Measurements from ENCODE around the gene GANAB.
"Not testable (repeated sequence)": the region's sequence is repeated elsewhere in the genome, so short reads cannot be mapped to it uniquely, and the experiment has no call there.

The GANAB gene

DNA sequence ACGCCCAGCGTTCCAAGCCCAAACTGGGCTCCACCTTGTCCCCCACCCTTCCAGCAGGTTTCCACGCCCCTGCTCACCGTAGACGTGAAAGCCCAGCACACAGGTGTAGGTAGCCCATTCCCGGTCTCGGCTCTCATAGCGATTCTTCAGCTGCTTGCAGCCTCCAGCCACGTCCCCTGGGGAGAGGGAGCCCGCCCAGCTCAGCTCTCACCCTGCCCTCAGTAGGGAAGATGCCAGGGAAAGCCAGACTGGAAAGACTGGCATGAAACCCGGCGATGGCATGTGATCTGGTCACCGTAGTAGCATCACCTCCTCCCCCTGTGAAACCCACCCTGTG, 43.4 kb downstream of the GANAB start:
- in situ Hi-C loops (cut with HindIII; ENCODE audit: low sequenced_read_pairs), result no loop called here

DNA sequence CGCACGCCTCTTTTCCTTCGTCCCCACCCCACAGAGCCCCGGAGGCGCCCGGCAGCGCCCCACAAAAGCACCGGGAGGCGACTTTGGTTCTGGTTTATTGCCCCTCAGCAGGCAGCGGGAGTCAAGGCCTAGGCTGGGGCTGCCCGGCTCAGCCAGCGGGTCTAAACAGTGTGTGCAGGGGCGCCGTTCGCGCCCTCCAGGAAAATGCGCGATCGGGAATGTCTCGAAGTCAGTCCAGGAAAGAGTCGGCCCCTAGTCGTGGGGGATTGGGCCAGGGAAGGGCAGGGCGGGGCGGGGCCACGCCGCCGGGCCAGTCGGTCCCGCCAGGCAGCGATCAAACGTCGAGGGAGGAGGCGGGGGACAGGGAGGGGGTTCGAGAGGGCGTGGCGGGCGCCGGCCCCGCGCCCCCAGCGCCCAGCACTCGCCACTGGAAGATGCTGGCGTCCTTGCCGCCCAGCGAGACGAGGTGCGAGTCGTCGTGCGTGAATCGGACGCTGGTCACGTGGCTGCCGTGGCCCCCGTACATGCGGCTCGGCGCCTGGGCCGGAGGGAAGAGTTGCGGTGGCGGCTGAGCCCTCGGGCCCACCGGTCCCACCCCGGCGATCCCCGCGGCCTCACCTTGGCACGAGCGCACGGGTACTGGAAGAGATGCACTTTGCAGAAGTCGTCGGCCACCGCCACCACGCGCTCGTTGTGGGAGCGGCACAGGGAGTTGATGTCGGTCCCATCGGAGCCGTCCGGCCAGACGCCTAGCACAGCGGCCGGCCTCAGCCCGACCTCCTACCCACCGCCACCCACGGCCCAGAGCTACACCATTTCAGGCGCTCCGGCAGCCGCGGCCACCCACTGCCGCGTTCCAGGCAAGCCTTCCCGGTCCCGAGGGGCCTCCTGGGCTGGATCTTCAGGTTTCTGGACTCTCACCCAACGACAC, 44.0 kb downstream of the GANAB start:
- in situ Hi-C loops (cut with HindIII; ENCODE audit: low sequenced_read_pairs), result no loop called here

DNA sequence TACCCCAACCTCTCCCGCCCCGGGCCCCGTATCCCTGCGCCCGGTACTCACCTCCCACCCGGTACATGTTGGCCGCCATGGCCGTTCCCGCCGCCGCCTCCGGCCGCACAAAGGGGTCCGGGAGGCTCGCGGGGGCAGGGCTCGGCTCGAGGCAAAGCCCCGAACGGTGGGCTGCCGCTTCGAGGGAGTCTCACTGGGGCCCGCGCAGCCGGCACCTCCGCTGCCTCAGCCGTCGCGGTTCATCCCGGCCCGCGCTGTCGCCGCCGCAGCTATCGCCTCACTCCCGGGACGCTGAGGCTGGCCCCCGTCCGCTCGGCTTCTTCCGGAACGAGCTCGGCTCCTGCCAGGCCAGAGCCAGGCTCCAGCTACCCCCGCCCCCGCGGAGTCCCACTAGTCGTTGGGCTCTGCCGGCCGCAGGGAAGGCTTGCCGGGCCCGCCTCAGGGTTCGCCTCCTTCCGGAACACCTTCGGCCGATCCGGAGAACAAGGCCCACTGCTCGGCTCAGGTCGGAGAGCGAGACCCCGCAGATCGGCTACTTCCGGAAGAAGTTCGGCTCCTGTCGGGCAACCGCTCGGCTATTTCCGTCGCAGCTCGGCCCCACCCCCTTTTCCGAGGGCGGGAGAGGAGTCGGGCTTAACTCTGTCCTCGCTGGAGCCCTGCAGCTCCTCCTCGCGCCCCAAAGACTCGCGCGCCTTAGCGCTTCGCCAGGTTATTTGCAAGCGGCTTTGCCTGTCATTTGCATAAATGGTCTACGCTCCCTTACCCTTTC, 44.9 kb downstream of the GANAB start, which contains the start of gene MTA2:
Gene MTA2 (minus strand): TSS at position 494 of the 769 bp plus-strand sequence. CDS start 415 bp downstream, at position 79.
- in situ Hi-C loops (cut with HindIII; ENCODE audit: low sequenced_read_pairs), result no loop called here

DNA sequence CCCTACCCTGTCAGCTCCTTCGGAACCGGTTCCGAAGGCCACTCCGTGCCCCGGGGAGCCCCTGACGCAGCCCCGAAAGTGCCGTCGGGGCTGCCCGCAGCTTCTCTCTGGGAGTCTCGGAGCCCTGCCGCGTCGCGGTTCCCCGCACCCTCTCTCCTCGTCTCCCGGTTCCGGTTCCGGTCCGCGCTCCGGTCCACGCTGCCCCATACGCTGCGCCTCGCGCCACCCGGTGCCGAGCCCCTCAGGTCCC, 45.4 kb downstream of the GANAB start:
- in situ Hi-C loops (cut with HindIII; ENCODE audit: low sequenced_read_pairs), result no loop called here

DNA sequence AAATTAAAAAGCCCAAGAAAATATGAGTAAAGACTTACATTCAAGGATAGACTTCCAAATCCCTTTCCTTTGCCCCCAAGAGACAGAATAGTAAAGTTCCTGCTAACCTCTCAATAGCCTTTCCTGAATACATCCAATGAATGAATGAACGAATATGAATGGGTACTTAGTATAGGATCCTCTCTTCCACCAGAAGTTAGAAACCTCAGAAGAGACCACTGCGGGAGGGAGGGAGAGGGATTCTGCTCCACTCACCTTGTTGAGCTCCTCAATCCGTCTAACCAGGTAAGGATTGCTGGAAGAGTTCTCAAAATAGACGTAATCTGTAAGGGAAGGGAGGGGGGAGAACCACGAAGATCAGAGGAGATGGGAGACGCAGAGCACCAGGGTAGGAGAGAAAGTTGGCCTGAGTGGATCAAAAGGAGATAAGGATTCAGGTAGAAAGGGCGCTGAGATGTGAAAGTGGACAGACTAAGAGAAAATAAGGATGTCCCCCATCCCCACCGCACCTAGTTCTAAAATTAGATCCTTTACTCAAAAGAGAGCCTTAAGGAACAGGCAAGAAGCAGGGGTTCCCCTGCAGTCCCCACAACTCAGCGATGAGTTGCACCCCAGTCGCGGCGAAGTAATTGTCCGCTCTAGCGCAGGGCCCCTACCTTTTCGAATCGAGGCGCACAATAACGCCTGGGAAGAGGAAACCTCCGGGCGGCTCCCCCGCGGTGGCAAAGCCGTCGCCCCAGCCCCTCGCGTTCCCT, 45.9 kb downstream of the GANAB start:
- in situ Hi-C loops (cut with HindIII; ENCODE audit: low sequenced_read_pairs), result no loop called here

DNA sequence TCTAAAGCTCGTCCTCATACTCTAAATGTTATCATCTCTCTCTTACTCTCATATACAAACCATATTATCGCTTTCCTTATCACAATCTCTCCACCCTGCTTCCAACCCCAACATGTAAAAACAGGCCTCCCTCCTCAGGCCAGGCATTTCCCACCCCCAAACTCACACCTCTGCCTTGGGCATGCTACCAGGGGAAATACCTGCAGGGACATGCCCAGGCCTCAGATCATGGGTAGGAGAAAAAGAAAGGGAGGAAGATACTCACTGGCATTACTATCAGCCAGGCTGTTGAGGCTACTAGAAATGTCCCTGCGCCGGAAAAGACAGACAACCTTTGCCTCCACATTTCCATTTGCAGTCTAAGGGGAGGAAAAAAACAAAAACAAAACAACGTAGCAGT, 46.5 kb downstream of the GANAB start:
- in situ Hi-C loops (cut with HindIII; ENCODE audit: low sequenced_read_pairs), result no loop called here

DNA sequence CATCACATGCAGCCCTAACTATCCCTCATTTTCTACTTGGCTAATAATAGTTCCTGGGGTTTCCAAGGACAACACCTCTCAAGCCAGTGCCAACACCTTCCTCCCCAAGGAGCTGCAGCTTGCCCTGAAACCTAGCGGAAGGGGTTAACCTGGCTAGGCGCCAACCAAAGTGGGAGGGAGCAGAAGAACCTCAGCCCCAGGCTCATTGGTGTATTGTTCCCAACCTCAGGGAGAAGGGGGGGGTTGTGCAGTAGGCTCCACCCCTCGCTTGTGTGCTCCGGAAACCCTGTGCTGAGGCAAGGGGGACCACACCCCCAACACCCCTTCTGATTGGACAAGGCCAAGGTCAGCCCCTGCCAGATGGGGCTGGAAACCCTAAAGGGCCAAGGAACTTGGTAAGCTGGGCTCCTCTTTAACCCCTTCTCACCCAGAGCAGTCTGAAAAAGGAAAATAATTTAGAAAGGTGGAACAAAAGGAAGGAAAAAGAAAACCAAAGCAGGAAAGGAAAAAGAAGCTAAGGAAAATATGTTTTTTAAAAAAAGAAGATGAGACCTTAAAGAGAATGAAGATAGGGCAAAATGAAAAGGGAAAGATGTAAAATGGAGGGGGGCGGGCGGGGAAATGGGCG, 47.2 kb downstream of the GANAB start:
- in situ Hi-C loops (cut with HindIII; ENCODE audit: low sequenced_read_pairs), result no loop called here

DNA sequence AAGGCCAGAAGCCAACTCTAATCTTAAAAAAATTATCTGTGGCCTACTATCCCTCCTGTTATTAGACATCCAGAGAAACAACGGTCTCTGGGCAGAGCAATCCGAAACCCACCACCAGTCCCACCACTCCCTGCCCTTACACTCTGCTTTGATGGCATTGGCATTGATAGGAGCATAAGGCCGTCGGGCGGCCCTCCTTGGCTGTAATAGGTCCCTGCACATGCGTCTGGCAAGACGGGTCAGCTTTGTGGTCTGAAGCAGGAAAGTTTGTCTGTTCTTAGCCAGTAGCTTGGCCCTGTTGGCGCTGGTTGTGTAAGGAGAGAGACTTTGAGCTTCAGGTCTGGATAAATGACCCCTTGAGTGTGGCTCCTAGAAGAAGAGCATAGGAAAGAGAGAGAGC, 51.3 kb downstream of the GANAB start:
- in situ Hi-C loops (cut with HindIII; ENCODE audit: low sequenced_read_pairs), result no loop called here

DNA sequence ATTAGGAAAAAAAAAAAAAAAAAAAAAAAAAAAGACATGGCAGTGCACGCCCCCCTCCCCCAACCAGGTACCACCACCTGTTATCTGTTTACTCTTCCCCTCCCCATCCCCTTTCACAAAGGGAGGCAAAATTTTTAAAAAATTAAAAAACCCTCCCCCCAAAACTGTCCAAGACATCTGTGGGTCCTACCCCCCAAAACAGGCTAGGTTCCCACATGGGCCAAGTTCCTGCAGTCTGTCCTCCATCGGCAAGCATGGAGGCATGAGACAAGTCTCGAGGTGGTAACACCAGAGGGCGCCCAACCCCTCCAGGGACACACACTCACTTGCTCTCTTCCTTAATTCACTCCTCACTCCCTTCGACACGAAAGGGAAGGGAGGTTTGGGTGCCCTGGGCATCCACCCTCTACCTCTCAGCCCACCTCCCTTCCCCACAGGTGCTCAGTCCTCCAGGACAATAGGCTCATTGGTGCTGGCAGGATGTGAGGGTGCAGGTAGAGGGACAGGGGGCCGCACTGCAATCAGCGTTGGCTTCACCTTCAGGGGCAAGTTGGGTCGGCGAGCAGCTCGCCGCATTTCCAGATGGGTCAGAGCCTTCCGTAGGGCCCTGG, 52.9 kb downstream of the GANAB start:
- in situ Hi-C loops (cut with HindIII; ENCODE audit: low sequenced_read_pairs), result no loop called here

DNA sequence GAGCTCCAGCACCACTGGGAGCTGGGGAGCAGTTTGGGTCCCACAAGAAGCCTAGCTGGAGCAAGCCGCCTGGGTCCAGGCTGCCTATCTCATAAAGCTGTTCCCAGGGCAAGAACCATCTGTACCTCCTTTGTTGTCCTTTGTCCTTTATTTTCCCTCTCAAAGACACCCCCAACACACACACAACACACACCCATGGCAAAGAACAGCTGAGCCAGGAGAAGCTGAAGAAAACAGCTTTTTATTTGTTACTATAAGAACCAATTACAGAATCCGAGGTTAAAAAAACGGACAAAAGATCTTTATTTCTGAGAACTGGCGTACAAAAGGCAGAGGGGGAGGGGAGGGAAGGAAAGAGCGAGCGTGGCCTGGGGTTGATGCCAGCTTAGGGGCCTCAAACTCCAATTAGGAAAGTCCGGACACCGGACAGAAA, 53.4 kb downstream of the GANAB start:
- in situ Hi-C loops (cut with HindIII; ENCODE audit: low sequenced_read_pairs), result no loop called here

DNA sequence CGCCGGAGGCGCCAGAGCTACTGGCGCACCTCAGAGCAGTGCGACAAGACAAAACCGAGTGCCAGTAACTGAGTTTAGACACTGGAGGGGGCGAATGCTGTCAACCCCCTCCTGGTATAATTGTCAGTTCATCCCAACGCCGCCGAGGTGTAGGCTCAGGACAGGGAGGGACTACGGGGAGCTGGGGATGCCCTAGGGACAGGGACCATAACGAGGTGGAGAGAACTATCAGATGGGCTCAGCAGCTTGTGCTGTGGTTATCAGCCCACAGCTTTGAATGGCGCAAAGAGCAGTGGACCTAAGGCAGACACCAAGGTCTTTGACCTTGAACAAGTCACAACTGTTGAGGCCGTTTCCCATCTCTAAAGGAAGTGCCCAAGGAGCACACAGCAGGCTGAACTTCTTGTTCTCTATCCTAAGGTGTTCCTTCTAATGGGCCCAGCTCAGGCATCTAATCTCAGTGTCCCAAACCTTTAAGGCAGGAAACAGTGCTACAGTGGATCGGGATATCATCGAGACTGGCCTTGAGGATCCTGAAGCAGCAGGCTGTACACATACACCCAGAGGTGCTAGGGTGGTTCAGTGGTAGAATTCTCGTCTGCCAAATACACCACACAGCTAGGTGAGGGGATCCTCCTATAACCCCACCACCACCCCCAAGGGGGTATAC, 54.1 kb downstream of the GANAB start:
- in situ Hi-C loops (cut with HindIII; ENCODE audit: low sequenced_read_pairs), result no loop called here

DNA sequence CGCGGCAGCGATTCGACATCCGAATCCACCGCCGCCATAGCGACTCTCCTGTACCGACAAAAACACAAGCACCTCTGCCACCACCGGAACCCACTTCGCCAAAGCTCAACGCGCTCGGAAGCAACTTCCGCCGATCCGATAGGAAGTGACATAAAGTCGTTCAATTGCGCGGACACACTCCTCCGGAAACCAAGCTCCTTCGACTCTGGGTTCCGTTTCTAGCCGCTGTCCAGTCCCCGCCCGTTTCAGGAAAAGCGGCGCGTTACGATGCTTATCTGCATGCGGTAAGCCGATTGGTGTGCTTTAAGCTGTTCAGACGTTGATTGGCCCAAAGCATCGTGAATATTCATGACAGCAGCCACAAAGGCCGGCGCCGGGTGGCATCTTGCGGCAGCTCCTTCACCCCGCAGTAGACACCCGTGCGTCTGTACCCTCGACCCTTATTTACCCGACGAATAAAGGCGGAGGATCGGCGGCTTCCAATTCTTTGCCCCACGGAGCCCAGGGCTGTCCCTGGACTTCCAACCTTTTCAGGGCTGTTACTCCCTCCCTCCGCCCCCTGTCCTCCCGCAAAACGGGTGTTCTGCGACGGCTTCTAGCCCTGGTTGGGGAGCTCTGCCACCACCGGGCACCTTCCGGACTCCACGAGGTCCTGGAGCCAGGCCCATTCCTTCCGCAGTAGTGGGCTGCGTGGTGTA, 54.8 kb downstream of the GANAB start, which contains the start of gene TUT1:
Gene TUT1 (minus strand): TSS at position 76 of the 698 bp plus-strand sequence. CDS start 38 bp downstream, at position 38.
- in situ Hi-C loops (cut with HindIII; ENCODE audit: low sequenced_read_pairs), result no loop called here

DNA sequence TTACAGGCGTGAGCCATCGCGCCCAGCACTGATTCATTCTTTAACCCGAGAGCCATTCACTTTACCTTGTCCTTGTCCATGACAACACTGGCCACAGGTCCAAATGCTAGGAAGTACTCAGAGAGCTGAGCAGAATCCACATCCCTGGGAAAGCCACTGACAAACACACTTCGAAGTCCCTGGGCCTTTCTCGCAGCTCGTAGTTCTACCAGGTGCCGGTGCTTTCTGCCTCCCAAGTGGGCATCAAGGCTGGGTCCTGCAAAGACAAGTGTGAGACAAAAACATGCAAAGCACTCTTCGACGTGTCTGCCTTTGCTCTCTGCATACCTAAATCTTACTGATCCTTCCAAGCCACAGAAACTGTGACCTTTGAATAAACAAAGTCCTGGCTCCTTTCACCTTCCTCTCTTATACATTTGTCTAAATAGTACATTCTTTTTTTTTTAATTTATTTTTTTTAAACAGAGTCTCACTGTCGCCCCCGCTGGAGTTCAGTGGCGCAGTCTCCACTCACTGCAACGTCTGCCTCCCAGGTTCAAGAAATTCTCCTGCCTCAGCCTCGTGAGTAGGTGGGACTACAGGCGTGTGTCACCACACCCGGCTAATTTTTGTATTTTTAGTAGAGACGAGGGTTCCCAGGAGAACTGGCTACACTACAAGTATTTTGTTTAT, 57.3 kb downstream of the GANAB start:
- in situ Hi-C loops (cut with HindIII; ENCODE audit: low sequenced_read_pairs), result no loop called here

DNA sequence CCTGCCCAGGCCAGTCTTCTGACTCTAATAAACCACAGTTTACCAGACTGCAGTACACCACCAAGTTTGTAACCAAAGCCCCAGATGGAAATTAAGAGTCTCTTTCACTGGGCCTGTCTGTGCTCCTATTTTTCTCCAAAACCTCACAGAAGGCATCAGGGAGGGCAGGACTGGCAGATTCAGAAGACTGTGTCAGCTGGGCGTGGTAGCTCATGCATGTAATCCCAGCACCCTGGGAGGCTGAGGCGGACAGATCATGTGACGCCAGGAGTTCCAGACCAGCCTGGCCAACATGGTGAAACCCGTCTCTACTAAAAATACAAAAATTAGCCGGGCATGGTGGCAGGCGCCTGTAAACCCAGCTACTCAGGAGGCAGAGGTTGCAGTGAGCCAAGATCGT, 61.1 kb downstream of the GANAB start:
- in situ Hi-C loops (cut with HindIII; ENCODE audit: low sequenced_read_pairs), result not testable (repeated sequence)

DNA sequence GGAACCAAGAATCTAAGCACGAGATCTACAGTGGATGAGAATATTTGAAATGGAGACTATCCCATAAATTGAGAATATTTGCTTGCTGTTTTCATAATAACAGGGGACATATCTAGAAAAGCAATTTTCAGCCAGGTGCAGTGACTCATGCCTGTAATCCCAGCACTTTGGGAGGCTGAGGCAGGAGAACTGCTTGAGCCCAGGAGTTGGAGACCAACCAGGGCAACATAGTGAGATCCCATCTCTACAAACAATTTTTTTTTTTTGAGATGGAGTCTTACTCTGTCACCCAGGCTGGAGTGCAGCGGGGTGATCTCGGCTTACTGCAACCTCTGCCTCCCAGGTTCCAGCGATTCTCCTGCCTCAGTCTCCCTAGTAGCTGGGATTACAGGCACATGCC, 64.7 kb downstream of the GANAB start:
- in situ Hi-C loops (cut with HindIII; ENCODE audit: low sequenced_read_pairs), result not testable (repeated sequence)

DNA sequence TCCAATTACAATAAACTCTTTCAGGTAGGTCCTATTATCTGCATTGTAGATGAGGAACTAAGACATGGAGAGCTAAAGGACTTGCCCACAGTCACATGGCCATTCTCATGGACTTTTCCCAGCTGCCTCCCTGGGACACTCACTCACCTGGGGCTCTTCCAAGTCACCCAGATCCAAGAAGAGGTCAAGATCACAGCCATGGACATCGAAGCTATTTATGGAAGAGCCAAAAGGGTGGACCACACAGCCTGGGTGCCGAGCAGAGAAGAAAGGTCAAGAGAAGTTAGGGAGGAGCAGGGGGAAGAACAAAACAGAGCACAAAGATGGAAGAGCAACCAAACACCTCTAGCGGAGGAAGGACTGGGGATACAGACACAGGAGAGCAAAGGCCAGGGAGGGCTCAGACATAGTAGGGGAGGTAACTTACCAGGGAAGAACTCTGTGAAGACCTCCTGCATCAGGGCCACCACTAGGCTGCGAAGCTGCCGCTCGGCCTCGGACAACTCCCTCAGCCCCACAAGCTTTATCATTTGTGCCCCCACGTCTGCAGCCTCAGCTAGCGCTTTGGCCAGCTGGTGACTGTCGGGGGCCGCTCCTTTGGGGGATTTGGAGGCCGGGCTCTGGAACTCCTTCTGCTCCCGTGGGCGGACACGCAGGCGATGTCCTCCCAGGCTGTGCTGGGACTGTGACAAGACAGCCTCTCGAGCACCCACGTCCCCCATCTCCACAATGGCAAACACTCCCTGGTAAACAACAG, 65.3 kb downstream of the GANAB start:
- in situ Hi-C loops (cut with HindIII; ENCODE audit: low sequenced_read_pairs), result no loop called here

DNA sequence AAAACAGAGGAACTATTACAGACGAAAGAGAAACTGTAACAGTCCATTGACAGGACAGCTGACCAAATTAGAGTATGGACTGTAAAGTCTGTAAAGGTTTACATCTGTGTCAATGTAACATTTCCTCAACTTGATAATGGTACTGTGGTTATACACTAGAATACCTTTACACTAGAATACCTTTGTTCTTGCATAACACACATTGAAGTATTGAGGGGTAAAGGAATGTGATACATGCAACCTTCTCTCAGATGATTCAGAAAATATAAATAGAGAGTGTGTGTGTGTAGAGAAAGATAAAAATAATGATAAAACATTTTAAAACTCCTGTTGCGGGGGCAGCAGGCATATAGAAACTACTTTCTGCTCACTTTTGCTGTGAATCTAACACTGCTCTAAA, 67.2 kb downstream of the GANAB start:
- in situ Hi-C loops (cut with HindIII; ENCODE audit: low sequenced_read_pairs), result no loop called here

DNA sequence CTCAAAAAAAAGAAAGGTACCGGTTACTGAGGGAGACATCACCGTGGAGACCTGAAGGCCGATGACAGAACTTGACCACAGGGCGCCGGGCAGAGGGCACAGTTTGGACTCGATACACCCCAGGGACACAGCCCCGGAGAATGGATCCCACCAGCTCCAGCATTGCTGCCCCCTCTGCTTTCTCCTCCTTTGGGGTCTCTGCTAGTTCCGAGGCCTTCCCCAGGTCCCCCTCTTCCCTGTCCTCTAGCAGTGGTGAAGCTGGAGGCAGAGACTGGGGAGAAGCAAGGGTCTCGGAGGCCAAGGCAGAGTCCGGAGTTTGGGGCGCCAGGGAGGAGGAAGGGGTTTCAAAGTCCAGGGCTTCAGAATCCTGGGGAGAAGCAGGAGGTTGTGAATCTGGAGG, 67.9 kb downstream of the GANAB start:
- in situ Hi-C loops (cut with HindIII; ENCODE audit: low sequenced_read_pairs), result no loop called here
